Liver (tissue), 10 donors: ENCODE data around the gene RNU6-8. TPM values are rescaled to one million over a fixed set of nuclear protein-coding genes. Genes with fewer than 3 reads are reported as not detected.

Source experiments
- DNase-seq: peaks from one replicate; pipeline ENCODE4 v3.0.0-alpha.2; 2017; ENCODE audit warnings: low spot score
- H3K27ac ChIP-seq, 2 donors: one replicate each; pipeline ENCODE4 v1.7.0; 2013; ENCODE audit warnings: inconsistent platforms in 2 of 2, low read length in 2 of 2, control low read depth in 1 of 2, low read depth in 1 of 2, mild to moderate bottlenecking in 1 of 2
- H3K27me3 ChIP-seq, 4 donors: one replicate each; pipeline versions ENCODE4 v1.6.1 to v1.7.0; 2013; ENCODE audit warnings: low read length in 3 of 4, inconsistent platforms in 1 of 4, mild to moderate bottlenecking in 1 of 4, moderate library complexity in 1 of 4; ENCODE audit not compliant: control insufficient read depth in 4 of 4, insufficient read depth in 4 of 4
- H3K36me3 ChIP-seq, 4 donors: one replicate each; pipeline versions ENCODE4 v1.6.1 to v1.7.0; 2013; ENCODE audit warnings: low read length in 3 of 4, mild to moderate bottlenecking in 3 of 4, low read depth in 1 of 4, moderate library complexity in 1 of 4; ENCODE audit not compliant: control insufficient read depth in 4 of 4, insufficient read depth in 3 of 4
- H3K4me1 ChIP-seq, 4 donors: one replicate each; pipeline versions ENCODE4 v1.6.1 to v1.7.0; 2013; ENCODE audit warnings: low read length in 3 of 4, mild to moderate bottlenecking in 3 of 4, moderate library complexity in 1 of 4; ENCODE audit not compliant: control insufficient read depth in 4 of 4, insufficient read depth in 4 of 4
- H3K4me3 ChIP-seq, 3 donors: one replicate each; pipeline versions ENCODE4 v1.6.1 to v1.7.0; 2013; ENCODE audit warnings: low read length in 3 of 3, control low read depth in 1 of 3, low read depth in 1 of 3, mild to moderate bottlenecking in 1 of 3
- H3K9ac ChIP-seq, 2 donors: one replicate each; pipeline ENCODE4 v1.7.0; 2013; ENCODE audit warnings: low read length in 2 of 2, mild to moderate bottlenecking in 2 of 2, moderate library complexity in 2 of 2, control low read depth in 1 of 2, low read depth in 1 of 2
- H3K9me3 ChIP-seq, 4 donors: one replicate each; pipeline versions ENCODE4 v1.6.1 to v1.7.0; 2013; ENCODE audit warnings: low read length in 3 of 4; ENCODE audit not compliant: control insufficient read depth in 4 of 4
- EGR1 ChIP-seq, 2 donors: IDR thresholded peaks; 2 replicates each; pipeline ENCODE4 v1.6.1; 2016 to 2018; ENCODE audit warnings: antibody characterized with exemption in 2 of 2, low read depth in 2 of 2
- FOXA1 ChIP-seq: IDR thresholded peaks from 2 replicates; pipeline ENCODE4 v1.6.1; 2016; ENCODE audit warnings: antibody characterized with exemption
- FOXA2 ChIP-seq: IDR thresholded peaks from 2 replicates; pipeline ENCODE4 v1.6.1; 2016; ENCODE audit warnings: antibody characterized with exemption
- GABPA ChIP-seq, 2 donors: IDR thresholded peaks in 1 of 2; conservative IDR thresholded peaks in 1 of 2; 2 replicates each; pipeline ENCODE4 v1.6.1; 2016; ENCODE audit warnings: antibody characterized with exemption in 2 of 2, mild to moderate bottlenecking in 1 of 2, moderate library complexity in 1 of 2
- HNF4A ChIP-seq, 2 donors: conservative IDR thresholded peaks; 2 replicates each; pipeline ENCODE4 v1.6.1; 2016; ENCODE audit warnings: antibody characterized with exemption in 2 of 2, mild to moderate bottlenecking in 2 of 2
- HNF4G ChIP-seq: IDR thresholded peaks from 2 replicates; pipeline ENCODE4 v1.6.1; 2016; ENCODE audit warnings: antibody characterized with exemption
- JUND ChIP-seq, 2 donors: IDR thresholded peaks; 2 replicates each; pipeline ENCODE4 v1.6.1; 2016; ENCODE audit warnings: antibody characterized with exemption in 2 of 2
- NR2F2 ChIP-seq: IDR thresholded peaks from 2 replicates; pipeline ENCODE4 v1.6.1; 2016; ENCODE audit warnings: antibody characterized with exemption
- RAD21 ChIP-seq, 2 donors: IDR thresholded peaks; 2 replicates each; pipeline ENCODE4 v1.6.1; 2016; ENCODE audit warnings: antibody characterized with exemption in 2 of 2, mild to moderate bottlenecking in 2 of 2
- RXRA ChIP-seq, 2 donors: IDR thresholded peaks; 2 replicates each; pipeline ENCODE4 v1.6.1; 2017 to 2018; ENCODE audit warnings: antibody characterized with exemption in 2 of 2, mild to moderate bottlenecking in 1 of 2
- SP1 ChIP-seq: IDR thresholded peaks from 2 replicates; pipeline ENCODE4 v1.6.1; 2018; ENCODE audit warnings: antibody characterized with exemption, mild to moderate bottlenecking
- TAF1 ChIP-seq: conservative IDR thresholded peaks from 2 replicates; pipeline ENCODE4 v1.6.1; 2016; ENCODE audit warnings: antibody characterized with exemption, mild to moderate bottlenecking
- YY1 ChIP-seq: IDR thresholded peaks from 2 replicates; pipeline ENCODE4 v1.6.1; 2016; ENCODE audit warnings: antibody characterized with exemption, mild to moderate bottlenecking
- WGBS: extraction: QIAGEN DNeasy Blood & Tissue Kit; methylation state at CpG from one replicate; pipeline ENCODE4 v1.1.7; 2013; 5-methylcytosine and 5-hydroxymethylcytosine counted together
- polyA plus RNA-seq, 2 donors: library from polyadenylated mRNA; stranded (reverse) in 1 of 2; unstranded in 1 of 2; fragments of 200-250 nt in 1 of 2; fragments of >200 nt in 1 of 2; fragmentation: Nextera tagmentation in 1 of 2; extraction: Ambion mirVana in 1 of 2; gene quantifications; one replicate each; pipeline versions ENCODE4 v1.2.1 to v1.2.3, GENCODE V29; 2013 to 2015
- small RNA-seq: library from RNA; depleted of rRNA; stranded (forward); fragments of <200 nt; gene quantifications from one replicate; pipeline ENCODE3, GENCODE V24; 2014
- total RNA-seq, 2 donors: library from RNA; depleted of rRNA; stranded (reverse); fragments of >200 nt; gene quantifications; one replicate each; pipeline ENCODE4 v1.2.3, GENCODE V29; 2014
- TF ChIP-seq, protein P1 (sequence below): IDR thresholded peaks from 2 replicates; pipeline ENCODE4 v1.6.1; 2016; ENCODE audit warnings: antibody characterized with exemption, mild to moderate bottlenecking
- TF ChIP-seq, protein P2 (sequence below): IDR thresholded peaks from 2 replicates; pipeline ENCODE4 v1.6.1; 2016; ENCODE audit warnings: antibody characterized with exemption
- TF ChIP-seq, protein P3 (sequence below): IDR thresholded peaks from 2 replicates; pipeline ENCODE4 v1.6.1; 2016; ENCODE audit warnings: antibody characterized with exemption
- TF ChIP-seq, protein P4 (sequence below): IDR thresholded peaks from 2 replicates; pipeline ENCODE4 v1.6.1; 2016; ENCODE audit warnings: antibody characterized with exemption
- TF ChIP-seq, protein P5 (sequence below): fragments of 150-350 bp; IDR thresholded peaks from 2 replicates; pipeline ENCODE4 v1.5.1; 2017; ENCODE audit warnings: improper control_type of control experiment, low read depth, low read length; ENCODE audit not compliant: missing input control
- donor health status: healthy.
- donor health status: healthy.
- donor health status: healthy.
- donor health status: healthy.
- donor health status: healthy.

Gene RNU6-8
- total and polyA plus RNA-seq, 4 donors, result not detected

DNA sequence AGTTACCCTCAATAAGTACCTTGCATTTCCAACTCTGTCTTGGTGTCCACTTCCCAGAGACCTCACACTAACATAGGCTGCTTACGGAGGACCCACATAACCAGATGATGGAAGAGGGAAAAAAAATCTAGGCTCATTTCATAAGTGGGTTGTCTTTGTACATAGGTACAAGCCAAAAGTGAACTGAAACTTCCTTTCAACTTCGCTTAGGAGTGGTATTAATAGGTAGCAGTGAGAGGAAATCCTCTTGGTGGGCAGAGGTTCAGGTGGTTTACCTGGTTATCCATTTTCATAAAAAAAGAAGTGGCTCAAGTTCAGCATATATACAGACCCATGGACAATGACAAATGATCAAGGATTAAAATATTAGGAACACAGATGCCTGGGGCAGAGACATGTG lies 37.0 kb downstream of the RNU6-8 start:
- Histone ChIP-seq H3K9ac (no peak overlapping the region), H3K27ac (no peak overlapping the region), H3K27me3 (no peaks in the 10 kb centered on the region), H3K4me3 (no peak overlapping the region), H3K9me3 (no peaks in the 10 kb centered on the region), H3K36me3 (no peaks in the 10 kb centered on the region), H3K4me1 (no peaks in the 10 kb centered on the region)
- DNase-seq, result no peak
- TF ChIP-seq SP1, result no peak
- TF ChIP-seq, protein P1, sequence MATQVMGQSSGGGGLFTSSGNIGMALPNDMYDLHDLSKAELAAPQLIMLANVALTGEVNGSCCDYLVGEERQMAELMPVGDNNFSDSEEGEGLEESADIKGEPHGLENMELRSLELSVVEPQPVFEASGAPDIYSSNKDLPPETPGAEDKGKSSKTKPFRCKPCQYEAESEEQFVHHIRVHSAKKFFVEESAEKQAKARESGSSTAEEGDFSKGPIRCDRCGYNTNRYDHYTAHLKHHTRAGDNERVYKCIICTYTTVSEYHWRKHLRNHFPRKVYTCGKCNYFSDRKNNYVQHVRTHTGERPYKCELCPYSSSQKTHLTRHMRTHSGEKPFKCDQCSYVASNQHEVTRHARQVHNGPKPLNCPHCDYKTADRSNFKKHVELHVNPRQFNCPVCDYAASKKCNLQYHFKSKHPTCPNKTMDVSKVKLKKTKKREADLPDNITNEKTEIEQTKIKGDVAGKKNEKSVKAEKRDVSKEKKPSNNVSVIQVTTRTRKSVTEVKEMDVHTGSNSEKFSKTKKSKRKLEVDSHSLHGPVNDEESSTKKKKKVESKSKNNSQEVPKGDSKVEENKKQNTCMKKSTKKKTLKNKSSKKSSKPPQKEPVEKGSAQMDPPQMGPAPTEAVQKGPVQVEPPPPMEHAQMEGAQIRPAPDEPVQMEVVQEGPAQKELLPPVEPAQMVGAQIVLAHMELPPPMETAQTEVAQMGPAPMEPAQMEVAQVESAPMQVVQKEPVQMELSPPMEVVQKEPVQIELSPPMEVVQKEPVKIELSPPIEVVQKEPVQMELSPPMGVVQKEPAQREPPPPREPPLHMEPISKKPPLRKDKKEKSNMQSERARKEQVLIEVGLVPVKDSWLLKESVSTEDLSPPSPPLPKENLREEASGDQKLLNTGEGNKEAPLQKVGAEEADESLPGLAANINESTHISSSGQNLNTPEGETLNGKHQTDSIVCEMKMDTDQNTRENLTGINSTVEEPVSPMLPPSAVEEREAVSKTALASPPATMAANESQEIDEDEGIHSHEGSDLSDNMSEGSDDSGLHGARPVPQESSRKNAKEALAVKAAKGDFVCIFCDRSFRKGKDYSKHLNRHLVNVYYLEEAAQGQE, result no peak
- TF ChIP-seq RAD21 (IDR thresholded peaks at IDR 0.05), result no peak
- TF ChIP-seq, protein P2, sequence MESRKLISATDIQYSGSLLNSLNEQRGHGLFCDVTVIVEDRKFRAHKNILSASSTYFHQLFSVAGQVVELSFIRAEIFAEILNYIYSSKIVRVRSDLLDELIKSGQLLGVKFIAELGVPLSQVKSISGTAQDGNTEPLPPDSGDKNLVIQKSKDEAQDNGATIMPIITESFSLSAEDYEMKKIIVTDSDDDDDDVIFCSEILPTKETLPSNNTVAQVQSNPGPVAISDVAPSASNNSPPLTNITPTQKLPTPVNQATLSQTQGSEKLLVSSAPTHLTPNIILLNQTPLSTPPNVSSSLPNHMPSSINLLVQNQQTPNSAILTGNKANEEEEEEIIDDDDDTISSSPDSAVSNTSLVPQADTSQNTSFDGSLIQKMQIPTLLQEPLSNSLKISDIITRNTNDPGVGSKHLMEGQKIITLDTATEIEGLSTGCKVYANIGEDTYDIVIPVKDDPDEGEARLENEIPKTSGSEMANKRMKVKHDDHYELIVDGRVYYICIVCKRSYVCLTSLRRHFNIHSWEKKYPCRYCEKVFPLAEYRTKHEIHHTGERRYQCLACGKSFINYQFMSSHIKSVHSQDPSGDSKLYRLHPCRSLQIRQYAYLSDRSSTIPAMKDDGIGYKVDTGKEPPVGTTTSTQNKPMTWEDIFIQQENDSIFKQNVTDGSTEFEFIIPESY, result no peak
- TF ChIP-seq EGR1 (IDR thresholded peaks at IDR 0.05; ENCODE audit: low read depth in 2 of 2), result no peak
- no peak for TF ChIP-seq RXRA (IDR thresholded peaks at IDR 0.05)
- TF ChIP-seq GABPA (IDR thresholded peaks at IDR 0.05 in 1 of 2, conservative IDR thresholded peaks at IDR 0.05 in 1 of 2), result no peak
- no peak for TF ChIP-seq FOXA1
- TF ChIP-seq, protein P3, sequence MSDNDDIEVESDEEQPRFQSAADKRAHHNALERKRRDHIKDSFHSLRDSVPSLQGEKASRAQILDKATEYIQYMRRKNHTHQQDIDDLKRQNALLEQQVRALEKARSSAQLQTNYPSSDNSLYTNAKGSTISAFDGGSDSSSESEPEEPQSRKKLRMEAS, result no peak
- no peak for TF ChIP-seq NR2F2
- TF ChIP-seq, protein P4, sequence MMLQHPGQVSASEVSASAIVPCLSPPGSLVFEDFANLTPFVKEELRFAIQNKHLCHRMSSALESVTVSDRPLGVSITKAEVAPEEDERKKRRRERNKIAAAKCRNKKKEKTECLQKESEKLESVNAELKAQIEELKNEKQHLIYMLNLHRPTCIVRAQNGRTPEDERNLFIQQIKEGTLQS, result no peak
- TF ChIP-seq HNF4G, result no peak
- TF ChIP-seq TAF1, result no peak
- TF ChIP-seq JUND (IDR thresholded peaks at IDR 0.05), result no peak
- TF ChIP-seq YY1, result no peak
- no peak for TF ChIP-seq FOXA2
- TF ChIP-seq HNF4A (conservative IDR thresholded peaks at IDR 0.05), result no peak
- TF ChIP-seq, protein P5, sequence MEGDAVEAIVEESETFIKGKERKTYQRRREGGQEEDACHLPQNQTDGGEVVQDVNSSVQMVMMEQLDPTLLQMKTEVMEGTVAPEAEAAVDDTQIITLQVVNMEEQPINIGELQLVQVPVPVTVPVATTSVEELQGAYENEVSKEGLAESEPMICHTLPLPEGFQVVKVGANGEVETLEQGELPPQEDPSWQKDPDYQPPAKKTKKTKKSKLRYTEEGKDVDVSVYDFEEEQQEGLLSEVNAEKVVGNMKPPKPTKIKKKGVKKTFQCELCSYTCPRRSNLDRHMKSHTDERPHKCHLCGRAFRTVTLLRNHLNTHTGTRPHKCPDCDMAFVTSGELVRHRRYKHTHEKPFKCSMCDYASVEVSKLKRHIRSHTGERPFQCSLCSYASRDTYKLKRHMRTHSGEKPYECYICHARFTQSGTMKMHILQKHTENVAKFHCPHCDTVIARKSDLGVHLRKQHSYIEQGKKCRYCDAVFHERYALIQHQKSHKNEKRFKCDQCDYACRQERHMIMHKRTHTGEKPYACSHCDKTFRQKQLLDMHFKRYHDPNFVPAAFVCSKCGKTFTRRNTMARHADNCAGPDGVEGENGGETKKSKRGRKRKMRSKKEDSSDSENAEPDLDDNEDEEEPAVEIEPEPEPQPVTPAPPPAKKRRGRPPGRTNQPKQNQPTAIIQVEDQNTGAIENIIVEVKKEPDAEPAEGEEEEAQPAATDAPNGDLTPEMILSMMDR, result no peak
- WGBS, result 97% methylated on average over 2 of the region's 2 CpGs

Small RNA genes within 50 kb of the gene (small RNA-seq; reads per million reads assigned to genes)
- gene RNU6-7 (0.49 reads per million, percentile 55 among the genes with 10 or more reads in this experiment), gene RNU6-8 (not detected)

Other genes with a start within 250 kb of the RNU6-8 start
- gene ARHGAP5, start 126.0 kb downstream of the RNU6-8 start, total RNA-seq, result 10 to 100 TPM; 46.8 to 48.7 TPM
- 10 to 100 TPM in 1 of 2 donors, 1 to 10 TPM in 1; 9.6 to 11.2 TPM for gene ARHGAP5, start 126.0 kb downstream of the RNU6-8 start, polyA plus RNA-seq
- gene RNU6-7, start 1.2 kb downstream of the RNU6-8 start, total RNA-seq, result not detected
- gene RNU6-7, start 1.2 kb downstream of the RNU6-8 start, polyA plus RNA-seq, result not detected
- gene AKAP6, start 126.0 kb upstream of the RNU6-8 start, total RNA-seq, result 1 to 10 TPM; 1.7 to 3.2 TPM
- gene AKAP6, start 126.0 kb upstream of the RNU6-8 start, polyA plus RNA-seq, result 1 to 10 TPM in 1 of 2 donors, under 1 TPM in 1; 0.42 to 1.7 TPM